ENCODE data around the gene APOOL. TPM values are rescaled to one million over a fixed set of nuclear protein-coding genes. Genes with fewer than 3 reads are reported as not detected.

The APOOL gene
- total and polyA plus RNA-seq, 10 of the 15 experiments (the other 5 are each of a cell fraction or from before 2014, with no cell fraction given): 4.4 to 14.7 (median 7.7) TPM

DNA sequence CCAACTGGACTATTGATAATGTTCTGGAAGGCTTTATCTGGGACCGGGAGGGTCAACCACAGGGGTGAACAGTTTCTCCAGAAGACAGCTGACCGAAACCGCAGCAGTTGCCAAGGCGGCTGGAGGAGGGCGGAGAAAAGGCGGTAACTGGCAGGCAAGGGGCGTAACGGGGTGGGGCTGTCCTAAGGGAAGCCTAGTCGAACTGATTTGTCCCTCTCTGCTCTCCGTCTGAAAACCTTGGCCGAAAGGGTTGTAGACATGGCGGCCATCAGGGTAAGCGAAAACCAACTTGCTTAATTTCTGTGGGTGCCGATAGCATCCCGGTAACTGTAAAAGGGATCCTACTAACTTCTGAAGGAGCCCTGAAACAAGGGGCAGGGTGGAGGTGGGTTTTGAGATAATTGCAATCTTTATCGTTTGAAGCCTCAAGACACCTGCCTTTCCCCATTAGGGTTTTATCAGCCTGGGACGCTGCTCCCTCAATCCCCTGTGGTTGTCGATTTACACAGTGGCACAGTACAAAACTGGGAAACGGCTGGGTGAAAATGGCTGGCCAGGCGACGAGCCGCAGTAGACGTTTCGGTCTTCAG lies at the start of gene APOOL (continued):
- TF ChIP-seq IKZF2 (IDR thresholded peaks at IDR 0.05) (peak in 1 of 2 experiments; percentile 62; a peak in 2 of 4 replicates), RCOR1 (conservative IDR thresholded peaks at IDR 0.05; ENCODE audit: low read depth, low read length) (no peak), TBL1XR1 (IDR thresholded peaks at IDR 0.05; ENCODE audit: low read depth, low read length) (no peak), PAX5 (IDR thresholded peaks at IDR 0.05; ENCODE audit: borderline replicate concordance, low read depth, low read length) (0 out of 2 replicates have a peak, but pooled peaks have one; percentile 34), ZNF274 (IDR thresholded peaks at IDR 0.05; ENCODE audit: insufficient read depth, insufficient read length) (no peak), JUND (IDR thresholded peaks at IDR 0.05; ENCODE audit: low read depth, low read length) (no peak), NR2C1 (IDR thresholded peaks at IDR 0.05) (peak; percentile 43; the same call in 1 of the 2 replicates), EZH2 (IDR thresholded peaks at IDR 0.05; ENCODE audit: borderline replicate concordance, control insufficient read depth, low read depth, low read length) (no peak), SMAD1 (IDR thresholded peaks at IDR 0.05; ENCODE audit: low read depth, partially characterized antibody) (no peak), ETV6 (conservative IDR thresholded peaks at IDR 0.05 in 1 of 2, IDR thresholded peaks at IDR 0.05 in 1 of 2; ENCODE audit: borderline replicate concordance in 1 of 2, low read depth in 1 of 2) (no peak), ATF7 (IDR thresholded peaks at IDR 0.05; ENCODE audit: low read depth) (no peak), STAT1 (conservative IDR thresholded peaks at IDR 0.05) (no peak), ZBED1 (IDR thresholded peaks at IDR 0.05; ENCODE audit: borderline replicate concordance) (no peak), NR2C2 (IDR thresholded peaks at IDR 0.05; ENCODE audit: borderline replicate concordance, control insufficient read depth, insufficient read length, low read depth) (no peak), YBX1 (IDR thresholded peaks at IDR 0.05) (no peak), NFYA (IDR thresholded peaks at IDR 0.05; ENCODE audit: borderline replicate concordance, low read depth, low read length) (no peak), SMC3 (IDR thresholded peaks at IDR 0.05; ENCODE audit: borderline replicate concordance, low read length) (no peak), NR2F1 (conservative IDR thresholded peaks at IDR 0.05) (peak; percentile 82), FOXK2 (IDR thresholded peaks at IDR 0.05) (no peak), ZNF217 (IDR thresholded peaks at IDR 0.05) (no peak), BRCA1 (IDR thresholded peaks at IDR 0.05; ENCODE audit: low read depth, low read length) (no peak), MTA3 (IDR thresholded peaks at IDR 0.05; ENCODE audit: borderline replicate concordance, low read length) (no peak), RAD51 (IDR thresholded peaks at IDR 0.05) (peak; percentile 26; the same call in 1 of the 2 replicates)
- TF ChIP-seq, protein P1, sequence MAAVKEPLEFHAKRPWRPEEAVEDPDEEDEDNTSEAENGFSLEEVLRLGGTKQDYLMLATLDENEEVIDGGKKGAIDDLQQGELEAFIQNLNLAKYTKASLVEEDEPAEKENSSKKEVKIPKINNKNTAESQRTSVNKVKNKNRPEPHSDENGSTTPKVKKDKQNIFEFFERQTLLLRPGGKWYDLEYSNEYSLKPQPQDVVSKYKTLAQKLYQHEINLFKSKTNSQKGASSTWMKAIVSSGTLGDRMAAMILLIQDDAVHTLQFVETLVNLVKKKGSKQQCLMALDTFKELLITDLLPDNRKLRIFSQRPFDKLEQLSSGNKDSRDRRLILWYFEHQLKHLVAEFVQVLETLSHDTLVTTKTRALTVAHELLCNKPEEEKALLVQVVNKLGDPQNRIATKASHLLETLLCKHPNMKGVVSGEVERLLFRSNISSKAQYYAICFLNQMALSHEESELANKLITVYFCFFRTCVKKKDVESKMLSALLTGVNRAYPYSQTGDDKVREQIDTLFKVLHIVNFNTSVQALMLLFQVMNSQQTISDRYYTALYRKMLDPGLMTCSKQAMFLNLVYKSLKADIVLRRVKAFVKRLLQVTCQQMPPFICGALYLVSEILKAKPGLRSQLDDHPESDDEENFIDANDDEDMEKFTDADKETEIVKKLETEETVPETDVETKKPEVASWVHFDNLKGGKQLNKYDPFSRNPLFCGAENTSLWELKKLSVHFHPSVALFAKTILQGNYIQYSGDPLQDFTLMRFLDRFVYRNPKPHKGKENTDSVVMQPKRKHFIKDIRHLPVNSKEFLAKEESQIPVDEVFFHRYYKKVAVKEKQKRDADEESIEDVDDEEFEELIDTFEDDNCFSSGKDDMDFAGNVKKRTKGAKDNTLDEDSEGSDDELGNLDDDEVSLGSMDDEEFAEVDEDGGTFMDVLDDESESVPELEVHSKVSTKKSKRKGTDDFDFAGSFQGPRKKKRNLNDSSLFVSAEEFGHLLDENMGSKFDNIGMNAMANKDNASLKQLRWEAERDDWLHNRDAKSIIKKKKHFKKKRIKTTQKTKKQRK (IDR thresholded peaks at IDR 0.05; ENCODE audit: low read depth, low read length): no peak
- TF ChIP-seq, protein P2, sequence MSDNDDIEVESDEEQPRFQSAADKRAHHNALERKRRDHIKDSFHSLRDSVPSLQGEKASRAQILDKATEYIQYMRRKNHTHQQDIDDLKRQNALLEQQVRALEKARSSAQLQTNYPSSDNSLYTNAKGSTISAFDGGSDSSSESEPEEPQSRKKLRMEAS (IDR thresholded peaks at IDR 0.05; ENCODE audit: low read depth, low read length): no peak
- TF ChIP-seq, protein P3, sequence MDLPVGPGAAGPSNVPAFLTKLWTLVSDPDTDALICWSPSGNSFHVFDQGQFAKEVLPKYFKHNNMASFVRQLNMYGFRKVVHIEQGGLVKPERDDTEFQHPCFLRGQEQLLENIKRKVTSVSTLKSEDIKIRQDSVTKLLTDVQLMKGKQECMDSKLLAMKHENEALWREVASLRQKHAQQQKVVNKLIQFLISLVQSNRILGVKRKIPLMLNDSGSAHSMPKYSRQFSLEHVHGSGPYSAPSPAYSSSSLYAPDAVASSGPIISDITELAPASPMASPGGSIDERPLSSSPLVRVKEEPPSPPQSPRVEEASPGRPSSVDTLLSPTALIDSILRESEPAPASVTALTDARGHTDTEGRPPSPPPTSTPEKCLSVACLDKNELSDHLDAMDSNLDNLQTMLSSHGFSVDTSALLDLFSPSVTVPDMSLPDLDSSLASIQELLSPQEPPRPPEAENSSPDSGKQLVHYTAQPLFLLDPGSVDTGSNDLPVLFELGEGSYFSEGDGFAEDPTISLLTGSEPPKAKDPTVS (IDR thresholded peaks at IDR 0.05; ENCODE audit: low read depth, low read length): no peak
- TF ChIP-seq, protein P4, sequence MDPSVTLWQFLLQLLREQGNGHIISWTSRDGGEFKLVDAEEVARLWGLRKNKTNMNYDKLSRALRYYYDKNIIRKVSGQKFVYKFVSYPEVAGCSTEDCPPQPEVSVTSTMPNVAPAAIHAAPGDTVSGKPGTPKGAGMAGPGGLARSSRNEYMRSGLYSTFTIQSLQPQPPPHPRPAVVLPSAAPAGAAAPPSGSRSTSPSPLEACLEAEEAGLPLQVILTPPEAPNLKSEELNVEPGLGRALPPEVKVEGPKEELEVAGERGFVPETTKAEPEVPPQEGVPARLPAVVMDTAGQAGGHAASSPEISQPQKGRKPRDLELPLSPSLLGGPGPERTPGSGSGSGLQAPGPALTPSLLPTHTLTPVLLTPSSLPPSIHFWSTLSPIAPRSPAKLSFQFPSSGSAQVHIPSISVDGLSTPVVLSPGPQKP (IDR thresholded peaks at IDR 0.05; ENCODE audit: low read depth, low read length): no peak
